ENCODE results near the gene C6orf47. TPM values are rescaled to one million over a fixed set of nuclear protein-coding genes. Genes with fewer than 3 reads are reported as not detected.

The C6orf47 gene
- total RNA-seq, 3 donors from 2014 or later (not counting 1 experiment from before 2014, with no cell fraction given) = 25.9 to 29.9 (median 27.4) TPM

DNA sequence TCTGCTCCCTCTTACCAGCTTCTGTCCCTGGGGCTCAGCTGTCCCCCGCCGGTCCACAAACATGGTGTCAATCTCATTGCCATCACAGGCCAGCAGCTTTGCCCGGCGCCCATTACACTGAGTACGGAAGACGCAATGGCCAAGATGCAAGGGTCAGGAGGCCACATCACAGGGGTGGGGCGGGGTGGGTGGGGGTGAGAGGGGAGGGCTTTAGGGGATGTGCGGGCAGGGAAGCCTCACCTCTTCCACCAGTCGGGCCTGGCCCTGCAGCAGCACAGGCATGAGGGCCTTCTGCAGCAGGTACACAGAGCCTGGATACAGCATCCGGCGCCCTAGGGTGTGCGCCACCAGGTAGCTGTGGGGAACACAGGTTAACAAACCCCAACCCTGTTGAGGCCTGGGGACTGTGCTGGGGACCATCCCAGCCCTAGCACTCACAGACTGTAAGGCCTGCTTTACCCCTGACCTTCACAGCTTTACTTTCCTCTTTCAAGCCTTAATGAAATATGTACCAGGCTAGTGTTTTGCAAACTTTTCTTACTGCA lies 31.1 kb upstream of the C6orf47 start:
- no peaks in the 10 kb centered on the region for H3K36me3 Mint-ChIP-seq
- no peaks in the 10 kb centered on the region for H3K4me1 ChIP-seq (ENCODE audit: control insufficient read depth, insufficient read depth, low read length)
- peaks cover 0 to 7% of the 10 kb centered on the region in 2 donors for H3K4me1 Mint-ChIP-seq
- H3K27me3 ChIP-seq (ENCODE audit: control insufficient read depth, insufficient read depth, low read length) = no peaks in the 10 kb centered on the region
- no peak for ATAC-seq
- H3K27ac ChIP-seq (ENCODE audit: low read length) = no peak overlapping the region
- H3K4me3 Mint-ChIP-seq = no peak overlapping the region
- H3K4me3 ChIP-seq (ENCODE audit: low read length) = no peak overlapping the region
- H3K9me3 ChIP-seq (ENCODE audit: control insufficient read depth, insufficient read depth, low read length) = no peaks in the 10 kb centered on the region
- no peaks in the 10 kb centered on the region for H3K27me3 Mint-ChIP-seq (ENCODE audit: low read depth in 2 of 2)
- intact Hi-C loops (cut with micrococcal nuclease) = no loop called here
- DNase-seq = no peak
- WGBS (ENCODE audit: insufficient coverage) = 97% methylated on average over 11 of the region's 12 CpGs
- no peaks in the 10 kb centered on the region for H3K9me3 Mint-ChIP-seq
- H3K36me3 ChIP-seq (ENCODE audit: control insufficient read depth, insufficient read depth, low read length) = peaks cover 81% of the 10 kb centered on the region
- TF ChIP-seq, protein P1, sequence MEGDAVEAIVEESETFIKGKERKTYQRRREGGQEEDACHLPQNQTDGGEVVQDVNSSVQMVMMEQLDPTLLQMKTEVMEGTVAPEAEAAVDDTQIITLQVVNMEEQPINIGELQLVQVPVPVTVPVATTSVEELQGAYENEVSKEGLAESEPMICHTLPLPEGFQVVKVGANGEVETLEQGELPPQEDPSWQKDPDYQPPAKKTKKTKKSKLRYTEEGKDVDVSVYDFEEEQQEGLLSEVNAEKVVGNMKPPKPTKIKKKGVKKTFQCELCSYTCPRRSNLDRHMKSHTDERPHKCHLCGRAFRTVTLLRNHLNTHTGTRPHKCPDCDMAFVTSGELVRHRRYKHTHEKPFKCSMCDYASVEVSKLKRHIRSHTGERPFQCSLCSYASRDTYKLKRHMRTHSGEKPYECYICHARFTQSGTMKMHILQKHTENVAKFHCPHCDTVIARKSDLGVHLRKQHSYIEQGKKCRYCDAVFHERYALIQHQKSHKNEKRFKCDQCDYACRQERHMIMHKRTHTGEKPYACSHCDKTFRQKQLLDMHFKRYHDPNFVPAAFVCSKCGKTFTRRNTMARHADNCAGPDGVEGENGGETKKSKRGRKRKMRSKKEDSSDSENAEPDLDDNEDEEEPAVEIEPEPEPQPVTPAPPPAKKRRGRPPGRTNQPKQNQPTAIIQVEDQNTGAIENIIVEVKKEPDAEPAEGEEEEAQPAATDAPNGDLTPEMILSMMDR (IDR thresholded peaks at IDR 0.05) = no peak
- no peak overlapping the region for H3K27ac Mint-ChIP-seq

DNA sequence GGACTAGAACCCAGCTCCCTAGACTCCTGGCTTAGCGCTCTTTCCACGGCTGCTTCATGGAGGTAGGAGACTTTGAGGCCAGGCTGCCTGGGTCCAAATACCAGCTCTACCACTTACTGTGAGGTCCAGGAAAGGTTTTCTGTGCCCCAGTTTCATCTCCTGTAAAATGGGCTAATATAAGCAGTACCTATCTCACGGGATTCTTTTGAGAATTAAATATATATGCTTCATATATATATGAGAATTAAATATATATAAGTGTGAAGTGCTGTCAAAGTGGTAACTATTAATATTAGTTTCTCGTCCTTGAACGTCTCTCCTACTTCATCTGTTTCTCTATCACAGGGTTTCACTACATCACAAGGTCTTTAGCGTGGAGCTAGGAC lies 30.5 kb upstream of the C6orf47 start:
- WGBS (ENCODE audit: insufficient coverage) = 100% methylated on average over 5 of the region's 6 CpGs
- Mint-ChIP-seq H3K27ac (no peak overlapping the region), H3K36me3 (no peaks in the 10 kb centered on the region), H3K4me3 (no peak overlapping the region), H3K9me3 (no peaks in the 10 kb centered on the region), H3K27me3 (ENCODE audit: low read depth in 2 of 2) (no peaks in the 10 kb centered on the region), H3K4me1 (peaks cover 0 to 7% of the 10 kb centered on the region in 2 donors)
- Histone ChIP-seq H3K27me3 (ENCODE audit: control insufficient read depth, insufficient read depth, low read length) (no peaks in the 10 kb centered on the region), H3K4me1 (ENCODE audit: control insufficient read depth, insufficient read depth, low read length) (no peaks in the 10 kb centered on the region), H3K36me3 (ENCODE audit: control insufficient read depth, insufficient read depth, low read length) (peaks cover 79% of the 10 kb centered on the region), H3K4me3 (ENCODE audit: low read length) (no peak overlapping the region), H3K27ac (ENCODE audit: low read length) (no peak overlapping the region), H3K9me3 (ENCODE audit: control insufficient read depth, insufficient read depth, low read length) (no peaks in the 10 kb centered on the region)
- intact Hi-C loops (cut with micrococcal nuclease) = no loop called here
- ATAC-seq (no peak), DNase-seq (no peak)
- TF ChIP-seq, protein P1 (IDR thresholded peaks at IDR 0.05) = no peak

DNA sequence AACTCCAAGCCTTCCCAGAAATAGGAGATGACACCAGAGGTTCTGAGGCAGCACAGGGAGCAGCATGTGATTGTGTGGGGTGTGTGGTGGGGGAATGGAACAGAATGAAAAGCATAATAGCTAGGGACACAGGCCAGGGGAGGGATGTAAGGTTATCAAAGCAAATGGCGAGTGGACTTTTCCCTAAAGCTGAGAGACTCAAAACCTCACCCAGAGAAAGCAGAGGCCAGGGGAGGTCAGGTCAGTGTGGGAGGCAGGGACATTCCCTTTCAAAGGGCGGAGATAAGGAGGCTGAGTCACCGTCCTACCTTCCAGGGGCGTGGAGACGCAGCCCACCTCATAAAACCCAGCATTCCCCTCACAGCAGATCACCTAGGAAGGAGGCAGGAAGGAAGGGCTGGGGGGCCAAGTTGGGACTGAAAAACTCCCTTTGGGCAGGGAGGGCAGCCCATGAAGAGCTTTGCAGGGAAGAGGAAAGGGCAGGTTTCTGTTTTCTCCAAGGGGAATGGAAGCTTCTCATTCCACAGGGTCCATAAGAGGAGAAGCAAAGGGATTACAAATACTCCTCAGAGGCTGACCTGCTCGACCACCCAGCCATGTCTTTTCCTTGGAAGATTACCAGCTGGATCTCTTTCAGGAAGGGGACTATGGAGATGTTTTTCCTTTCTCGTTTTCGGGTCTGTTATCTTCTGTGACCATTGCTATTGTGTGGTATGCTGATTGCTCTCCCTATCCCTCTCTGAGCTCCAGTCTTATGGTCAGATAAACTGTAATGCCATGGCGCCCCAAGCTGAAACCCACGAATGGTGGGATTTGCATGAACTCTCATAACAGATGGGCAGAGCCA lies 29.9 kb upstream of the C6orf47 start:
- Histone ChIP-seq H3K4me3 (ENCODE audit: low read length) (no peak overlapping the region), H3K27ac (ENCODE audit: low read length) (no peak overlapping the region), H3K9me3 (ENCODE audit: control insufficient read depth, insufficient read depth, low read length) (no peaks in the 10 kb centered on the region), H3K4me1 (ENCODE audit: control insufficient read depth, insufficient read depth, low read length) (no peaks in the 10 kb centered on the region), H3K36me3 (ENCODE audit: control insufficient read depth, insufficient read depth, low read length) (peaks cover 77% of the 10 kb centered on the region), H3K27me3 (ENCODE audit: control insufficient read depth, insufficient read depth, low read length) (no peaks in the 10 kb centered on the region)
- Mint-ChIP-seq H3K4me1 (peaks cover 0 to 7% of the 10 kb centered on the region in 2 donors), H3K36me3 (no peaks in the 10 kb centered on the region), H3K9me3 (no peaks in the 10 kb centered on the region), H3K27ac (no peak overlapping the region), H3K4me3 (no peak overlapping the region), H3K27me3 (ENCODE audit: low read depth in 2 of 2) (no peaks in the 10 kb centered on the region)
- intact Hi-C loops (cut with micrococcal nuclease) = no loop called here
- WGBS (ENCODE audit: insufficient coverage) = 96% methylated on average over 7 of the region's 10 CpGs
- ATAC-seq (no peak), DNase-seq (no peak)
- TF ChIP-seq, protein P1 (IDR thresholded peaks at IDR 0.05) = no peak
